Thyroid gland (tissue), 4 donors: ENCODE measurements around the gene MRPS33. TPM values are rescaled to one million over a fixed set of nuclear protein-coding genes. Genes with fewer than 3 reads are reported as not detected.

Experiments
- DNase-seq, 2 donors: peaks; one replicate each; pipeline ENCODE4 v3.0.0-alpha.2; 2019
- H3K27ac ChIP-seq, 3 donors: fragments of 200-600 bp; sonication (generic); 1 replicate in 2 of 3; 2 replicates in 1 of 3; pipeline ENCODE4 v1.5.1; 2016 to 2019; ENCODE audit warnings: mild to moderate bottlenecking in 1 of 3, moderate library complexity in 1 of 3
- H3K27me3 ChIP-seq: fragments of 200-600 bp; sonication (generic); one replicate; pipeline ENCODE4 v1.5.1; 2019
- H3K36me3 ChIP-seq, 2 donors: fragments of 200-600 bp; sonication (generic); one replicate each; pipeline ENCODE4 v1.5.1; 2016 to 2019
- H3K4me1 ChIP-seq, 2 donors: fragments of 200-600 bp; sonication (generic); one replicate each; pipeline ENCODE4 v1.5.1; 2017 to 2019
- H3K4me3 ChIP-seq, 3 donors: fragments of 200-600 bp; sonication (generic); replicated peaks in 1 of 3; 1 replicate in 2 of 3; 2 replicates in 1 of 3; pipeline ENCODE4 v1.5.1; 2016; ENCODE audit warnings: mild to moderate bottlenecking in 1 of 3
- H3K9me3 ChIP-seq: fragments of 200-600 bp; sonication (generic); one replicate; pipeline ENCODE4 v1.5.1; 2017
- CTCF ChIP-seq, 6 experiments: fragments of 200-600 bp in 3 of 6; fragments of 450-650 bp in 3 of 6; sonication (generic) in 3 of 6; IDR thresholded peaks; one replicate each; pipeline ENCODE4 v1.5.1; 2016 to 2019; ENCODE audit warnings: antibody characterized with exemption in 6 of 6, mild to moderate bottlenecking in 2 of 6, inconsistent platforms in 1 of 6, moderate library complexity in 1 of 6
- POLR2A ChIP-seq, 2 donors: fragments of 450-650 bp; IDR thresholded peaks; one replicate each; pipeline ENCODE4 v1.6.1; 2017; ENCODE audit warnings: antibody characterized with exemption in 2 of 2, mild to moderate bottlenecking in 2 of 2, moderate library complexity in 1 of 2
- WGBS, 2 donors: methylation state at CpG; one replicate each; pipeline ENCODE4 v1.1.5; 2017; 5-methylcytosine and 5-hydroxymethylcytosine counted together
- intact Hi-C: fragments of 100-400 bp; cut with DNase I; formaldehyde crosslinking; loops from one replicate; pipeline ENCODE4 v1.15.1; 2023
- total RNA-seq, 4 donors: library from RNA; depleted of rRNA; stranded (reverse); fragments of >200 nt; gene quantifications; one replicate each; pipeline ENCODE4 v1.2.3, GENCODE V29; 2016

MRPS33 gene
- total RNA-seq, 4 donors from 2014 or later, result 22.2 to 39.4 (median 28.5) TPM

- H3K4me1 ChIP-seq, result peaks cover 0 to 4% of the 10 kb centered on the region in 2 donors
- no peaks in the 10 kb centered on the region for H3K36me3 ChIP-seq
- intact Hi-C loops, result no loop called here
- no peak for TF ChIP-seq CTCF (IDR thresholded peaks at IDR 0.05)
- TF ChIP-seq POLR2A (IDR thresholded peaks at IDR 0.05), result no peak
- no peak for DNase-seq
- no peaks in the 10 kb centered on the region for H3K27me3 ChIP-seq
- WGBS, 2 donors, result 80 to 90% methylated on average over 9 of the region's 9 CpGs
- no peak overlapping the region for H3K27ac ChIP-seq
- H3K9me3 ChIP-seq, result no peaks in the 10 kb centered on the region
- H3K4me3 ChIP-seq, result no peak overlapping the region
These were observed 41.6 kb downstream of the MRPS33 start for GRCh38 chr7:140972876-140973829.

- no peak overlapping the region for H3K4me3 ChIP-seq
- TF ChIP-seq POLR2A (IDR thresholded peaks at IDR 0.05) (no peak), CTCF (IDR thresholded peaks at IDR 0.05) (no peak)
- no peaks in the 10 kb centered on the region for H3K9me3 ChIP-seq
- intact Hi-C loops, result no loop called here
- H3K4me1 ChIP-seq, result peaks cover 0 to 2% of the 10 kb centered on the region in 2 donors
- H3K27me3 ChIP-seq, result no peaks in the 10 kb centered on the region
- no peak overlapping the region for H3K27ac ChIP-seq
- no peaks in the 10 kb centered on the region for H3K36me3 ChIP-seq
- WGBS, 2 donors, result 85% methylated on average over 2 of the region's 2 CpGs
- DNase-seq, result no peak
These were observed 42.4 kb downstream of the MRPS33 start for GRCh38 chr7:140972344-140972743.

- intact Hi-C loops, result no loop called here
- no peak for DNase-seq
- H3K27me3 ChIP-seq, result no peaks in the 10 kb centered on the region
- no peaks in the 10 kb centered on the region for H3K36me3 ChIP-seq
- TF ChIP-seq POLR2A (IDR thresholded peaks at IDR 0.05) (no peak), CTCF (IDR thresholded peaks at IDR 0.05) (no peak)
- 72 to 81% methylated on average over 2 of the region's 2 CpGs for WGBS, 2 donors
- no peaks in the 10 kb centered on the region for H3K9me3 ChIP-seq
- H3K4me1 ChIP-seq, result no peaks in the 10 kb centered on the region
- H3K27ac ChIP-seq, result no peak overlapping the region
- H3K4me3 ChIP-seq, result no peak overlapping the region
These were observed 47.3 kb downstream of the MRPS33 start for GRCh38 chr7:140967438-140967837.

- WGBS, 2 donors, result 51 to 80% methylated on average over 5 of the region's 5 CpGs
These were observed 48.1 kb downstream of the MRPS33 start for GRCh38 chr7:140966561-140967233.

More at GRCh38 chr7:140966561-140967233, 48.1 kb downstream of the MRPS33 start:
- H3K27ac ChIP-seq, result no peak overlapping the region
- no peaks in the 10 kb centered on the region for H3K27me3 ChIP-seq
- H3K4me3 ChIP-seq, result no peak overlapping the region
- DNase-seq, result no peak
- H3K36me3 ChIP-seq, result no peaks in the 10 kb centered on the region
- no peaks in the 10 kb centered on the region for H3K9me3 ChIP-seq
- intact Hi-C loops, result no loop called here
- TF ChIP-seq CTCF (IDR thresholded peaks at IDR 0.05), result no peak
- TF ChIP-seq POLR2A (IDR thresholded peaks at IDR 0.05), result no peak
- no peaks in the 10 kb centered on the region for H3K4me1 ChIP-seq
